PC-3 (cell line): ENCODE measurements around the gene PTPRN2. TPM values are rescaled to one million over a fixed set of nuclear protein-coding genes. Genes with fewer than 3 reads are reported as not detected.

Source experiments
- ATAC-seq: fragments of 200-7000 bp; cut with Tn5 transposase; 2 replicates; pipeline ENCODE4 v1.9.1; 2020; ENCODE audit warnings: mild to moderate bottlenecking, moderate library complexity
- BruUV-seq: library from RNA; stranded (reverse); fragments of 400-500 nt; replicated peaks from 2 replicates; lab custom pipeline; 2021; lab: Mats Ljungman, UMichigan
- CTCF ChIA-PET: fragments of 300-600 bp; sonication (Branson Sonifier 250); formaldehyde crosslinking; loops from one replicate; lab custom pipeline; 2022; ENCODE audit warnings: antibody characterized with exemption; lab: Charles Lee
- POLR2A ChIA-PET: fragments of 300-600 bp; sonication (Branson Sonifier 250); formaldehyde crosslinking; loops from one replicate; lab custom pipeline; 2022; ENCODE audit warnings: antibody characterized with exemption; ENCODE audit not compliant: unreplicated experiment; lab: Charles Lee
- DNase-seq: peaks from one replicate; pipeline ENCODE4 v3.0.0-alpha.2; 2015
- H2AFZ ChIP-seq: fragments of 300-600 bp; sonication (generic); 2 replicates; pipeline ENCODE4 v1.6.0; 2016; ENCODE audit warnings: antibody characterized with exemption, low read length
- H3F3A ChIP-seq: fragments of 300-600 bp; sonication (generic); one replicate; pipeline ENCODE4 v1.6.0; 2017; ENCODE audit warnings: antibody characterized with exemption, low read length, control low read depth, mild to moderate bottlenecking; ENCODE audit not compliant: unreplicated experiment
- H3K27ac ChIP-seq: fragments of 300-600 bp; sonication (generic); 2 replicates; pipeline ENCODE4 v1.5.1; 2016; ENCODE audit warnings: mild to moderate bottlenecking, low read length
- H3K27me3 ChIP-seq: fragments of 300-600 bp; sonication (generic); 2 replicates; pipeline ENCODE4 v1.6.1; 2016; ENCODE audit warnings: low read length, mixed read lengths
- H3K36me3 ChIP-seq: fragments of 300-600 bp; sonication (generic); 2 replicates; pipeline ENCODE4 v1.6.1; 2016; ENCODE audit warnings: low read depth, mixed run types, low read length, mixed read lengths
- H3K4me1 ChIP-seq: fragments of 300-600 bp; sonication (generic); 2 replicates; pipeline ENCODE4 v1.5.1; 2016; ENCODE audit warnings: low read length; ENCODE audit not compliant: insufficient read depth
- H3K4me2 ChIP-seq: fragments of 300-600 bp; sonication (generic); 2 replicates; pipeline ENCODE4 v1.6.0; 2016; ENCODE audit warnings: low read length
- H3K4me3 ChIP-seq: fragments of 300-600 bp; sonication (generic); 2 replicates; pipeline ENCODE4 v1.5.1; 2016; ENCODE audit warnings: mild to moderate bottlenecking, low read length, mixed read lengths
- H3K79me2 ChIP-seq: fragments of 300-600 bp; sonication (generic); 2 replicates; pipeline ENCODE4 v1.6.1; 2017; ENCODE audit warnings: low read length, mixed read lengths
- H3K9ac ChIP-seq: fragments of 300-600 bp; sonication (generic); 2 replicates; pipeline ENCODE4 v1.6.0; 2016; ENCODE audit warnings: mild to moderate bottlenecking, low read length
- H3K9me2 ChIP-seq: fragments of 300-600 bp; sonication (generic); replicated peaks from 2 replicates; pipeline ENCODE4 v1.6.1; 2016; ENCODE audit warnings: mixed run types, low read length, mixed read lengths
- H3K9me3 ChIP-seq: fragments of 300-600 bp; sonication (generic); 2 replicates; pipeline ENCODE4 v1.6.1; 2016; ENCODE audit warnings: low read length, mixed read lengths
- H4K20me1 ChIP-seq: fragments of 300-600 bp; sonication (generic); 2 replicates; pipeline ENCODE4 v1.6.1; 2016; ENCODE audit warnings: low read length, mixed read lengths
- CTCF ChIP-seq: fragments of 300-600 bp; sonication (generic); conservative IDR thresholded peaks from 2 replicates; pipeline ENCODE4 v1.5.1; 2017; ENCODE audit warnings: antibody characterized with exemption, low read depth, mild to moderate bottlenecking, low read length
- EZH2 ChIP-seq: fragments of 300-600 bp; sonication (generic); IDR thresholded peaks from one replicate; pipeline ENCODE4 v1.6.1; 2017; ENCODE audit warnings: antibody characterized with exemption, mild to moderate bottlenecking, low read length; ENCODE audit not compliant: unreplicated experiment
- EZH2phosphoT487 ChIP-seq: fragments of 300-600 bp; sonication (generic); IDR thresholded peaks from 2 replicates; pipeline ENCODE4 v1.6.1; 2018; ENCODE audit warnings: mild to moderate bottlenecking, antibody characterized with exemption, low read length, borderline replicate concordance
- intact Hi-C: fragments of 100-400 bp; cut with micrococcal nuclease; formaldehyde crosslinking; loops from 2 replicates; pipeline ENCODE4 v1.9.0; 2023
- total RNA-seq: library from RNA; depleted of rRNA; stranded (reverse); fragments of >200 nt; gene quantifications from 2 replicates; pipeline ENCODE4 v1.2.3, GENCODE V29; 2014

Gene PTPRN2
- total RNA-seq, 1 experiment from 2014 or later = 3.2 TPM

GRCh38 chr7:158321056-158321700 lies 266.4 kb downstream of the PTPRN2 start:
- Histone ChIP-seq H3K4me1 (peaks cover 8% of the 10 kb centered on the region; the same call in 1 of the 2 replicates), H3K4me2 (no peak overlapping the region), H2AFZ (no peak overlapping the region), H3K27me3 (no peaks in the 10 kb centered on the region), H3F3A (no peaks in the 10 kb centered on the region), H3K9me2 (no peaks in the 10 kb centered on the region), H3K27ac (no peak overlapping the region), H3K9ac (no peak overlapping the region), H3K4me3 (no peak overlapping the region), H3K36me3 (no peaks in the 10 kb centered on the region), H4K20me1 (no peaks in the 10 kb centered on the region), H3K9me3 (no peaks in the 10 kb centered on the region), H3K79me2 (no peaks in the 10 kb centered on the region)
- TF ChIP-seq EZH2 = no peak
- TF ChIP-seq EZH2phosphoT487 = no peak
- no peak for TF ChIP-seq CTCF
- intact Hi-C loops = no loop called here
- CTCF ChIA-PET = no interaction called here
- ATAC-seq = no peak
- DNase-seq = no peak
- no TSS peak for BruUV-seq
- POLR2A ChIA-PET = no interaction called here

- H3K27ac ChIP-seq = no peak overlapping the region
- H2AFZ ChIP-seq = no peak overlapping the region
- H3K9me3 ChIP-seq = no peaks in the 10 kb centered on the region
- TF ChIP-seq EZH2phosphoT487 (no peak), CTCF (no peak)
- DNase-seq = no peak
- H3K4me3 ChIP-seq = no peak overlapping the region
- H3K79me2 ChIP-seq = no peaks in the 10 kb centered on the region
- H3K9ac ChIP-seq = no peak overlapping the region
- H3K4me1 ChIP-seq = peaks cover 1% of the 10 kb centered on the region; the same call in 1 of the 2 replicates
- no peaks in the 10 kb centered on the region for H3K27me3 ChIP-seq
- H3K9me2 ChIP-seq = no peaks in the 10 kb centered on the region
- H3K36me3 ChIP-seq = no peaks in the 10 kb centered on the region
- ChIA-PET CTCF (no interaction called here), POLR2A (no interaction called here)
- ATAC-seq = no peak
- no peak overlapping the region for H3K4me2 ChIP-seq
- H3F3A ChIP-seq = no peaks in the 10 kb centered on the region
- no TSS peak for BruUV-seq
- H4K20me1 ChIP-seq = no peaks in the 10 kb centered on the region
- intact Hi-C loops = no loop called here
Measured at GRCh38 chr7:158320328-158320727, 267.3 kb downstream of the PTPRN2 start.

GRCh38 chr7:158318511-158318913 lies 269.1 kb downstream of the PTPRN2 start:
- Histone ChIP-seq H3K9me3 (no peaks in the 10 kb centered on the region), H2AFZ (no peak overlapping the region), H3K27ac (no peak overlapping the region), H3K4me2 (no peak overlapping the region), H3K79me2 (no peaks in the 10 kb centered on the region), H3K4me3 (no peak overlapping the region), H4K20me1 (no peaks in the 10 kb centered on the region), H3K9ac (no peak overlapping the region), H3F3A (no peaks in the 10 kb centered on the region), H3K9me2 (no peaks in the 10 kb centered on the region), H3K36me3 (no peaks in the 10 kb centered on the region), H3K4me1 (no peaks in the 10 kb centered on the region), H3K27me3 (no peaks in the 10 kb centered on the region)
- no peak for TF ChIP-seq EZH2phosphoT487
- no peak for TF ChIP-seq CTCF
- no peak for TF ChIP-seq EZH2
- POLR2A ChIA-PET = no interaction called here
- intact Hi-C loops = no loop called here
- BruUV-seq = no TSS peak
- CTCF ChIA-PET = no interaction called here
- DNase-seq (no peak), ATAC-seq (no peak)
